GM19397 (cell line): ENCODE measurements around the gene CPM.
A peak's percentile ranks its signal among the peaks of the same experiment; 100 is the strongest.

Experiments
- ATAC-seq: cut with Tn5 transposase; IDR thresholded peaks from one replicate; pipeline ENCODE4 v1.9.1; 2021; ENCODE audit warnings: mild to moderate bottlenecking, moderate library complexity; ENCODE audit not compliant: unreplicated experiment

Gene CPM

GRCh38 chr12:68932961-68933893, at the start of gene CPM:
Gene CPM (minus strand): TSS chr12:68933171. CDS start chr12:68932837, 334 bp downstream.
- ATAC-seq: peak; percentile 98

DNA sequence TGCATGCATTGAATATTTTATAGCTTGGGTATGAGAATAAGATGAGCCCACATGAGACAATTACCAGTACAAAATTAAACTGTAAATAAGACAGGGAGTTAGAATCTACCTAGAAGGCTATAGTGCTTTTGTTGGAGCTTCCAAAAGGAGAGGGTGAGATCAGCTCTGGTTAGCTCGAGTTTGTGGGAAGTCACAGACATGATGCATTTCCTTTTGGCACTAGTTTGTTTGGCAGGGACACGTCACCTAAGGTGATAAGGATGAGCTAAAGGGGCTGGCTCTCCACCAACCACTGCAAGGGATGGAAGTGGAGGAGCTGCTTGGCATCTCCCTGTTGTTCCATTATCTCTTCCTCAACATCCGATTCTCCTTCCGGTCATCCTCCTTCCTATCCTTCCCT, 48.5 kb upstream of the CPM start:
- ATAC-seq: no peak

- ATAC-seq: no peak
Measured at GRCh38 chr12:68980476-68981212, 47.7 kb upstream of the CPM start.

- no peak for ATAC-seq
Measured at GRCh38 chr12:68978678-68979077, 45.7 kb upstream of the CPM start.

- ATAC-seq: no peak
Measured at GRCh38 chr12:68977909-68978610, 45.1 kb upstream of the CPM start.

DNA sequence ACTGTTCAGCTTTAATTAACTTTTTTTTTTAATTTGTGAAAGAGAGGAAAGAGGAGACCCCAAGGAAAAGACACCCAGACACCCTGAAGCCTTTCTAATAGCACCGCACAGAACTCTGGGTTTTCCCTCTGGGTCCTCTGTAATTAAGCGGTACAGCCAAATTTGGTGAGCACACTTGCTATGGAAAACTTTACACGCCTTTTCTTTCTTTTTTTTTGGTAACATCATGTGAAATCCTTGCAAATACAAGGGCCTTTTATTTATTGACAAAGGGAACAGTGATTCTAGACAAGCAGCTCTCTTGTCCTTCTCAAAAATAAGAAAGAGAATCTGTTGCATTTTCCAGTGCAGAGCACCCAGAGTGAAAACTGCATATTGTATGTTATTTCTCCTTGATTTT, 44.4 kb upstream of the CPM start:
- no peak for ATAC-seq

DNA sequence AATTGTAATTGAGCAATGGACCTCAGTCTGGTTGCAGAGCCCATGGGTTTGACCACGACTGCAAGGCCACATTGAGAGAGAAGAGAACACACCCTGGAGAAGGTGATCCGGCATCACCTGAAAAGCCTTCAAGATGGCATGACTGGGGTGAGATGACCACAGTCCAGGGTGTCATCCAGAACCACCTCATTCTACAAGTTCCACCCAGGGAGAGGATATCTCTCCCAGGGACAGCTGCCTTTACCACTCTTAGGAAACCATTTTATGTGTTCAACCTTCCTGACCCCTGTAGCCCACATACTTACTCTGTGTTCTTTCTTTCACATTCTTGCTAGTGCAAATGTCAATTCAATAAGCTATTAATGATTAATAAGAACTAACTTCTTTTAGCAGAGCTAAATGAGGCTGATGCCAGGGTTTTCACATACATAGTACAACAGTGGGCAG, 43.4 kb upstream of the CPM start:
- ATAC-seq: peak; percentile 51

DNA sequence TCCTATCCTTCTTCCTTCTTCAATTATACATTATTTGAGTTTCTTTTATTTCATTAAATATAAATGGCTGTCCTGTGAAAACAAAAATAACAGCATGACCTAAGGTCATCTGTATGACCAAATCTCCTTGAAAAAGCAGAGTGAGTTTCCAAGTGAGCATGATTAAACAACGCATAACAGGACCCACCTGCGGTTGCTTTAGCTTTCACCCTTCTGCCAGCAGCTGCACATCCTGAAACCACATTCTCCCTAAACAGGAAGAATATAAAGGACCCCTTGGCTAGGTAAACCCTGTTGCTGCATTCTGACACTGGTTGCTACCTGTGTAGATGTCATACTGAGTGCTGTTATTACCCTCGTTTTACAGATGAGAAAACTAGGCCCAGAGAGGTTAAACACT, 42.8 kb upstream of the CPM start:
- no peak for ATAC-seq

DNA sequence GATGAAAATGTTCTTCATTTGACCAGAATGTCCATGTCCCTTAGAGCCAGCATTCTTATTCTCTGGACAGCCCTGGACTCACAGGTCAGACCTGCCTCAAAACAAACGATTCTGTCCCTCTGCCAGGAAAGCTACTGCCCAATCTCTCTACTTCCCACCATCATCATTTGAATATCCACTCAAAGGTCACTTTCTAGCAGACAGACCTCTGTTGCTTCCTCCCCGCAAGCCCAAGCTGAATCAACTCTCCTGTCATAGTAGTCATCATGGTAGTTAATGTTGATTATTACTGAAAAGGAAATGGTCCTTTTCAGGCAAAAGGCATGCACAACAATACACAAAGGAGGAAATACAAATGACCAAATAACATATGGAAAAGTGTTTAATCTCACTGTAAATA, 39.6 kb upstream of the CPM start:
- ATAC-seq: no peak

DNA sequence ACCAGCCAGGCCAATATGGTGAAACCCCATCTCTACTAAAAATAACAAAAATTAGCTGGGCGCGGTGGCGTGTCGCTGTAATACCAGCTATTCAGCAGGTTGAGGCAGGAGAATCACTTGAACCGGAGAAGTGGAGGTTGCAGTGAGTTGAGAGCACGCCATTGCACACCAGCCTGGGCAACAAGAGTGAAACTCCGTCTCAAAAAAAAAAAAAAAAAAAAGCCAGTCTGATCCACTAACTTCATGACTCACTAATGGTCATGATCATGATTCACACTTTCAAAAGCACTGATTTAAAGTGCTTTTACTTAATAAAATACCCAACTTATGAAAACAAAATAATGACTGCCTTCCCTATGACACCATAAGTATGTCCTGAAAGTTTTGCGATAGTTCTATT, 38.4 kb upstream of the CPM start:
- no peak for ATAC-seq

DNA sequence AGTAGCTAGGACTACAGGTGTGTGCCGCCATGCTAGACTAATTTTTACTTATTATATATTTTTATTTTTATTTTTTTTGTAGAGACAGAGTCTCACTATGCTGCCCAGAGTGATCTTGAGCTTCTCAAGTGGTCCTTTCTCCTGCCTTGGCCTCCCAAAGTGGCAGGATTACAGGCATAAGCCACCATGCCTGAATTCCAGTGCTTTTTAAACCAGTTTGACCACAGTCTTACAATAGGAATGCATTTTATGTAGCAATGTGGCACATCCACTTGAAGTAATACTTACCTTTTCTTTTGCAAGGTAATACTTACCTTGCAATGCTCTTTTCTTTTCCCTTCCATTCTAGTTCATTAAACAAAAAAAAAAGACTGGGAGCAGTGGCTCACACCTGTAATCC, 38.0 kb upstream of the CPM start:
- ATAC-seq: no peak

DNA sequence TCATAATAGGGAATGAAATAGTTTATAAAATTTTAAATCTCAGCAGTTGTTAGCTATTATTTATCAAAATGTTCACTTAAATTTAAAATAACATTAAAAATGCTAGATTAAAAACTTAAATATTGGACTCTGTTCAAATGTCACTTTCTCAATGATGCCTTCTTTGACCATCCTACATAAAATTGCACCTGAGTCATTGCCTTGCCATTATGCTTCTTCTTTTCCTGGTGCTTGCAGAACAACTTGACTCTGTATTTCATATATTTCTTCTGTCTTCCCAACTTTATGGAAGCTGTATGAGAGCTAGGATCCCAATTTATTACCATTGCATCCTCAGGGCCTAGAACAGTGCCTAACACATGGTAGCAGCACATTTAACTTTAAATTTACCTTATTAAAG, 37.3 kb upstream of the CPM start:
- ATAC-seq: no peak

- ATAC-seq: no peak
Measured at GRCh38 chr12:68967046-68967445, 34.1 kb upstream of the CPM start.

- no peak for ATAC-seq
Measured at GRCh38 chr12:68963856-68964745, 31.1 kb upstream of the CPM start.

DNA sequence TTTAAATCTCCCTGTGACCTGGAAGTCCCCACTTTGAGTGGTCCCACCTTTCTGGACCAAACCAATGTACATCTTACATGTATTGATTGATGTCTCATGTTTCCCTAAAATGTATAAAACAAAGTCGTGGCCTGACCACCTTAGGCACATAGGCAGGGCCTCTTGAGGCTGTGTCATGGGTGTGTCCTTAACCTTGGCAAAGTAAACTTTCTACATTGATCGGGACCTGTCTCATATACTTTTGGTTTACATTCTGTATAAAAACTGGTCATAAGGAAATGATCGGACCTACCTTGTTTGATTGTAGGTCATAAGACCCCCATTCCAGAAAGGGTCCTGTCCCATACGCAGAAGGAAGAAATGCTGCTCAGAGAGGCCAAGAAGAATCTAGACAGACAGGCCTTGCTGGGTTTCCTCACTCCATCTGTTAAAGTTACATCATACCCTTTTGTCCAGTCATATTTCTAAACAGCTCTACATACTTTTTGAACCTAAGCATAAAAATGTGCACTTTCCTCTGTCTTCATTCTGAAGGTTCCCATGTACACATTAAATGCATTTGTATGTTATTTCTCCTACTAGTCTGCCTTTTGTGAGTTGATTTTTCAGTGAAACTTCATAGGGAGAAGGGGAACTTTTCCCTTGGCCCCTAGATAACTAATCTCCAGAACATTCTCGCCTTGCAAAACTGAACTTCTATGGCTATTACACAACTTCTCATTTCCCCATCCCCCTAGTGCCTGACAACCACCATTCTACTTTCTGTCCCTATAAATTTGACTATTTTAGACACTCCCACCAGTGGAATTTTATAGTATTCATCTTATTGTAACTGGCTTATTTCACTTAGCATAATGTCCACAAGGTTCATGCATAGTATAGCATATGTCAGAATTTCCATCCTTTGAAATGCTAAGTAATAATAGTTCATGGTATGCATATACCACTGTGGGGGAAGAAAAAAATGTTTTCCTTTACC, 30.2 kb upstream of the CPM start:
- ATAC-seq: no peak

GRCh38 chr12:68959891-68960464, 27.0 kb upstream of the CPM start:
- no peak for ATAC-seq

GRCh38 chr12:68959143-68959858, 26.3 kb upstream of the CPM start:
- no peak for ATAC-seq

DNA sequence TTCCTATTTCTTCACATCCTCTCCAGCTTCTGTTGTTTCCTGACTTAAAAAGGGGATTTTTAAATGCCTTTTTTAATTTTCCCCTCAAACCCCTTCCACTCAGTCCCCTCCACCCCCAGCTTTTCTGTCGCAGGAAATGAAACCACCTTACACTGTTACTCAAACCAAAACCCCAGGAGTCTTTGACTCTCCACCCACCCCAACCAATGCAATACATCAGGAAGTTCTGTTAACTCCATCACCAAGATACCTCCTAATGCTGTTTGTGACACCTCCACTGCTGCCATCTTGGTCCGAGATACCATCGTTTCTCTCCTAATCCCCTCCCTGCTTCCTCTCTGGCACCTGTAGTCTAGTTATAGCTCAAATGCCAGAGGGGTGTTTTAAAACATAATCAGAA, 25.4 kb upstream of the CPM start:
- no peak for ATAC-seq
